SK-N-MC (cell line): Measurements from ENCODE around the gene ZBTB7C.

Experiments used
- EZH2 ChIP-seq: fragments of 200-600 bp; sonication (generic); IDR thresholded peaks from one replicate; pipeline ENCODE4 v1.6.1; 2017; ENCODE audit warnings: antibody characterized with exemption
- POLR2AphosphoS5 ChIP-seq: IDR thresholded peaks from 2 replicates; pipeline ENCODE4 v1.6.1; 2012; ENCODE audit warnings: mild to moderate bottlenecking, low read depth, low read length, borderline replicate concordance

GRCh38 chr18:47983055-47983454 lies 426.1 kb downstream of the ZBTB7C start:
- TF ChIP-seq EZH2 = no peak
- no peak for TF ChIP-seq POLR2AphosphoS5
